DOHH2 (cell line): Measurements from ENCODE around the gene MCF2L2.

Experiments
- H3F3A ChIP-seq: fragments of 200-600 bp; sonication (generic), shearing (Covaris generic); 2 replicates; pipeline ENCODE4 v1.6.0; 2016; ENCODE audit warnings: antibody characterized with exemption, mild to moderate bottlenecking; ENCODE audit not compliant: control insufficient read depth, insufficient read depth
- H3K27ac ChIP-seq: fragments of 200-600 bp; sonication (generic); 2 replicates; pipeline ENCODE4 v1.5.1; 2014; ENCODE audit warnings: low read depth, mild to moderate bottlenecking, low read length, moderate library complexity
- H3K27me3 ChIP-seq: fragments of 200-600 bp; sonication (generic); 2 replicates; pipeline ENCODE4 v1.6.1; 2014; ENCODE audit warnings: mild to moderate bottlenecking, low read length, mixed read lengths; ENCODE audit not compliant: control insufficient read depth
- H3K36me3 ChIP-seq: fragments of 200-600 bp; sonication (generic); 2 replicates; pipeline ENCODE4 v1.6.1; 2014; ENCODE audit warnings: mild to moderate bottlenecking, low read length, moderate library complexity, mixed read lengths; ENCODE audit not compliant: control insufficient read depth
- H3K4me1 ChIP-seq: fragments of 200-600 bp; sonication (generic); 2 replicates; pipeline ENCODE4 v1.6.1; 2014; ENCODE audit warnings: mild to moderate bottlenecking, low read length, mixed read lengths; ENCODE audit not compliant: control insufficient read depth
- H3K4me2 ChIP-seq: fragments of 200-600 bp; sonication (generic); 2 replicates; pipeline ENCODE4 v1.6.0; 2014; ENCODE audit warnings: mild to moderate bottlenecking, low read length, moderate library complexity
- H3K4me3 ChIP-seq: fragments of 200-600 bp; sonication (generic); 2 replicates; pipeline ENCODE4 v1.5.1; 2014; ENCODE audit warnings: mild to moderate bottlenecking, low read length, mixed read lengths
- H3K79me2 ChIP-seq: fragments of 200-600 bp; sonication (generic); 2 replicates; pipeline ENCODE4 v1.6.1; 2014; ENCODE audit warnings: mild to moderate bottlenecking, low read length, mixed read lengths; ENCODE audit not compliant: control insufficient read depth
- H3K9me2 ChIP-seq: fragments of 200-600 bp; sonication (generic); replicated peaks from 2 replicates; pipeline ENCODE4 v1.6.1; 2014; ENCODE audit warnings: mild to moderate bottlenecking, low read length, mixed read lengths; ENCODE audit not compliant: control insufficient read depth
- H3K9me3 ChIP-seq: fragments of 200-600 bp; sonication (generic); 2 replicates; pipeline ENCODE4 v1.6.1; 2014; ENCODE audit warnings: antibody characterized with exemption, low read length, mixed read lengths; ENCODE audit not compliant: control insufficient read depth, insufficient read depth
- H4K20me1 ChIP-seq: fragments of 200-600 bp; sonication (generic); 2 replicates; pipeline ENCODE4 v1.6.0; 2014; ENCODE audit warnings: low read depth, mild to moderate bottlenecking, antibody characterized with exemption, low read length, moderate library complexity; ENCODE audit not compliant: control insufficient read depth, insufficient read depth
- CTCF ChIP-seq: fragments of 200-600 bp; sonication (generic); IDR thresholded peaks from one replicate; pipeline ENCODE4 v1.5.1; 2014; ENCODE audit warnings: antibody characterized with exemption, mild to moderate bottlenecking, low read depth, low read length; ENCODE audit not compliant: poor library complexity, severe bottlenecking
- EZH2phosphoT487 ChIP-seq: fragments of 200-600 bp; sonication (generic); IDR thresholded peaks from 2 replicates; pipeline ENCODE4 v1.6.1; 2017; ENCODE audit warnings: borderline replicate concordance, mild to moderate bottlenecking, antibody characterized with exemption, low read length, moderate library complexity, mixed read lengths

Gene MCF2L2

DNA sequence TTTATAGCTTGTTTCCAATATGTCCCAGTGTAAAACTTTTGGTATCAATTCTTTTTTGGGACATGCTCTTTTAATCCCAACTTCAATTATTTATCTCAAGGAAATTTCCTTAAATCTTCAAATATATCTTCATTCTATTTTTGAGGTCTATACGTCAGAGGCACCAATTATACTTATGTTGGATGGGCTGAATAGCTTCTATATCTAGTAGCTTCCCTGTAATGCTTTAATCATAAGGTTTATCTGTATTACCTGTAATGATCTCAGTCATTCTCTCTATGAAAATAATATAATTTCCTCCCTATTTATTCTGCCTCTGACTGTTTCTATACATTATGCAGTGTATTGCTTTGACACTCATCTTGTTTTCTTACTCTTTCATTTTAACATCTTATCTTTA lies 299.2 kb downstream of the MCF2L2 start:
- H3K27ac ChIP-seq: no peak overlapping the region

GRCh38 chr3:183128709-183129108 lies 299.7 kb downstream of the MCF2L2 start:
- TF ChIP-seq CTCF (no peak), EZH2phosphoT487 (no peak)
- no peak overlapping the region for H3K4me3 ChIP-seq
- peaks cover 20% of the 10 kb centered on the region for H3K27me3 ChIP-seq
- H3K4me2 ChIP-seq: no peak overlapping the region
- no peaks in the 10 kb centered on the region for H3K36me3 ChIP-seq
- no peaks in the 10 kb centered on the region for H3F3A ChIP-seq
- no peaks in the 10 kb centered on the region for H3K9me2 ChIP-seq
- no peak overlapping the region for H3K27ac ChIP-seq
- H3K9me3 ChIP-seq: peaks cover 6% of the 10 kb centered on the region; the same call in 1 of the 2 replicates
- no peaks in the 10 kb centered on the region for H3K79me2 ChIP-seq
- peaks cover 10% of the 10 kb centered on the region for H3K4me1 ChIP-seq
- H4K20me1 ChIP-seq: no peaks in the 10 kb centered on the region

More for the DNA sequence above, 299.2 kb downstream of the MCF2L2 start:
- no peaks in the 10 kb centered on the region for H3F3A ChIP-seq
- H3K27me3 ChIP-seq: peaks cover 21% of the 10 kb centered on the region
- H3K4me1 ChIP-seq: peaks cover 10% of the 10 kb centered on the region
- no peaks in the 10 kb centered on the region for H3K9me2 ChIP-seq
- peaks cover 6% of the 10 kb centered on the region; the same call in 1 of the 2 replicates for H3K9me3 ChIP-seq
- no peaks in the 10 kb centered on the region for H4K20me1 ChIP-seq
- no peak overlapping the region for H3K4me3 ChIP-seq
- TF ChIP-seq CTCF (no peak), EZH2phosphoT487 (no peak)
- H3K79me2 ChIP-seq: no peaks in the 10 kb centered on the region
- H3K4me2 ChIP-seq: no peak overlapping the region
- no peaks in the 10 kb centered on the region for H3K36me3 ChIP-seq
